Measurements from ENCODE around the gene ITGA2B. TPM values are rescaled to one million over a fixed set of nuclear protein-coding genes. Genes with fewer than 3 reads are reported as not detected.
"Not testable (repeated sequence)": the region's sequence is repeated elsewhere in the genome, so short reads cannot be mapped to it uniquely, and the experiment has no call there.

Gene ITGA2B
- total RNA-seq, 2 donors from 2014 or later: 0.33 to 1.8 TPM

- Histone ChIP-seq H3K4me1 (peaks cover 20% of the 10 kb centered on the region), H3K4me3 (no peak overlapping the region), H3K27me3 (no peaks in the 10 kb centered on the region), H3K27ac (no peak overlapping the region), H3K9me3 (no peaks in the 10 kb centered on the region), H3K36me3 (replicated peaks in 1 of 2; ENCODE audit: insufficient read depth in 1 of 2, low read depth in 2 of 2) (peaks cover 8 to 22% of the 10 kb centered on the region in 2 donors)
- DNase-seq (peak in 1 of 4 donors; percentile 63), ATAC-seq (no peak)
- WGBS, 2 donors: 74 to 96% methylated on average over 6 to 9 of the region's 9 CpGs
- TF ChIP-seq POLR2A (IDR thresholded peaks at IDR 0.05): no peak
- intact Hi-C loops (cut with DNase I): no loop called here
Measured at GRCh38 chr17:44348234-44348987, 41.0 kb downstream of the ITGA2B start.

- peaks cover 17% of the 10 kb centered on the region for H3K4me1 ChIP-seq
- DNase-seq; intact Hi-C loops (cut with DNase I); H3K27me3 ChIP-seq; H3K9me3 ChIP-seq; H3K4me3 ChIP-seq; H3K27ac ChIP-seq; ATAC-seq: not testable (repeated sequence)
- peaks cover 4 to 18% of the 10 kb centered on the region in 2 donors for H3K36me3 ChIP-seq (replicated peaks in 1 of 2; ENCODE audit: insufficient read depth in 1 of 2, low read depth in 2 of 2)
- 79 to 80% methylated on average over 18 of the region's 18 CpGs for WGBS, 2 donors
Measured at GRCh38 chr17:44347206-44348055, 42.0 kb downstream of the ITGA2B start.

- Histone ChIP-seq H3K4me1 (peaks cover 17% of the 10 kb centered on the region), H3K9me3 (no peaks in the 10 kb centered on the region), H3K4me3 (no peak overlapping the region), H3K27ac (peak overlapping the region in 3 of 4 donors; percentile 69 to 88 (median 78)), H3K36me3 (replicated peaks in 1 of 2; ENCODE audit: insufficient read depth in 1 of 2, low read depth in 2 of 2) (peaks cover 0 to 7% of the 10 kb centered on the region in 2 donors), H3K27me3 (no peaks in the 10 kb centered on the region)
- DNase-seq (no peak), ATAC-seq (no peak)
- intact Hi-C loops (cut with DNase I): no loop called here
- WGBS, 2 donors: 57 to 71% methylated on average over 10 to 13 of the region's 13 CpGs
- TF ChIP-seq POLR2A (IDR thresholded peaks at IDR 0.05) (no peak), CTCF (IDR thresholded peaks at IDR 0.05) (no peak)
Measured at GRCh38 chr17:44346064-44346844, 43.2 kb downstream of the ITGA2B start.

GRCh38 chr17:44345454-44346026, 43.9 kb downstream of the ITGA2B start:
- H3K36me3 ChIP-seq (replicated peaks in 1 of 2; ENCODE audit: insufficient read depth in 1 of 2, low read depth in 2 of 2): peaks cover 0 to 7% of the 10 kb centered on the region in 2 donors
- 1 to 2% methylated on average over 13 to 18 of the region's 21 CpGs for WGBS, 2 donors

More at GRCh38 chr17:44345454-44346026, 43.9 kb downstream of the ITGA2B start:
- Histone ChIP-seq H3K4me3 (peak overlapping the region; percentile 34 to 71), H3K4me1 (peaks cover 17% of the 10 kb centered on the region), H3K27ac (peak overlapping the region; percentile 22 to 88 (median 74)), H3K9me3 (no peaks in the 10 kb centered on the region), H3K27me3 (no peaks in the 10 kb centered on the region)
- ATAC-seq (peak; percentile 5), DNase-seq (peak; percentile 45 to 62 (median 54))
- TF ChIP-seq POLR2A (IDR thresholded peaks at IDR 0.05) (peak in 1 of 3 donors; percentile 2), CTCF (IDR thresholded peaks at IDR 0.05) (peak in 5 of 7 experiments; percentile 27 to 42 (median 34))
- intact Hi-C loops (cut with DNase I): no loop called here
